ENCODE measurements around the gene ELFN1.

DNA sequence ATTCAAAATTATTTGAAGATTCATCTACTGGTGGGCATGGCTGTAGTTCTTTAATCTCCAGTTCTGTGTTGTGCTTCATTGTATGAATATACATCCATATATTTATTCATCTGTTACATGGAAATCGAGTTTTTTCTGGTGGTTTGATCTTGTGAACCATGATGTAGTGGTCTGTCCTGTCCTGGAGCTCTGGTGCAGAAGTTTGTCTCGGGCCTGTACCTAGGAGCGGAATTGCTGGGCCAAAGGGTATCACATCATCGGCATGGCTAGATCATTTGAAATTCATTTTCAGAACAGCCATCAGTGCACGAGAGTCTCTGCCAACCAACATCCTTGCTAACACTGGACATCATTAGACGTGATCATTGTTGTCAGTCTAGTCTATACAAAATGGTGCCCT, 107.0 kb downstream of the ELFN1 start:
- TF ChIP-seq, protein P1, sequence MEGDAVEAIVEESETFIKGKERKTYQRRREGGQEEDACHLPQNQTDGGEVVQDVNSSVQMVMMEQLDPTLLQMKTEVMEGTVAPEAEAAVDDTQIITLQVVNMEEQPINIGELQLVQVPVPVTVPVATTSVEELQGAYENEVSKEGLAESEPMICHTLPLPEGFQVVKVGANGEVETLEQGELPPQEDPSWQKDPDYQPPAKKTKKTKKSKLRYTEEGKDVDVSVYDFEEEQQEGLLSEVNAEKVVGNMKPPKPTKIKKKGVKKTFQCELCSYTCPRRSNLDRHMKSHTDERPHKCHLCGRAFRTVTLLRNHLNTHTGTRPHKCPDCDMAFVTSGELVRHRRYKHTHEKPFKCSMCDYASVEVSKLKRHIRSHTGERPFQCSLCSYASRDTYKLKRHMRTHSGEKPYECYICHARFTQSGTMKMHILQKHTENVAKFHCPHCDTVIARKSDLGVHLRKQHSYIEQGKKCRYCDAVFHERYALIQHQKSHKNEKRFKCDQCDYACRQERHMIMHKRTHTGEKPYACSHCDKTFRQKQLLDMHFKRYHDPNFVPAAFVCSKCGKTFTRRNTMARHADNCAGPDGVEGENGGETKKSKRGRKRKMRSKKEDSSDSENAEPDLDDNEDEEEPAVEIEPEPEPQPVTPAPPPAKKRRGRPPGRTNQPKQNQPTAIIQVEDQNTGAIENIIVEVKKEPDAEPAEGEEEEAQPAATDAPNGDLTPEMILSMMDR (IDR thresholded peaks at IDR 0.05; ENCODE audit: low read depth, low read length): no peak
- no peak for TF ChIP-seq POLR2A (IDR thresholded peaks at IDR 0.05; ENCODE audit: extremely low read depth, insufficient read length)
- TF ChIP-seq, protein P2, sequence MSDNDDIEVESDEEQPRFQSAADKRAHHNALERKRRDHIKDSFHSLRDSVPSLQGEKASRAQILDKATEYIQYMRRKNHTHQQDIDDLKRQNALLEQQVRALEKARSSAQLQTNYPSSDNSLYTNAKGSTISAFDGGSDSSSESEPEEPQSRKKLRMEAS (IDR thresholded peaks at IDR 0.05; ENCODE audit: low read depth, low read length): no peak
